AG08396 (cell line): ENCODE data around the gene CCDC107.

ENCODE experiments used
- DNase-seq: peaks from one replicate; pipeline ENCODE4 v3.0.0; 2012; ENCODE audit warnings: low spot score, mixed read lengths

The CCDC107 gene

GRCh38 chr9:35683323-35683722, 25.2 kb downstream of the CCDC107 start:
- no peak for DNase-seq

GRCh38 chr9:35684921-35685320, 26.8 kb downstream of the CCDC107 start:
- no peak for DNase-seq

- DNase-seq, result no peak
These were observed 27.4 kb downstream of the CCDC107 start for GRCh38 chr9:35685506-35685905.

GRCh38 chr9:35686222-35687203, 28.4 kb downstream of the CCDC107 start:
- DNase-seq, result peak; percentile 50

- DNase-seq, result no peak
These were observed 29.2 kb downstream of the CCDC107 start for GRCh38 chr9:35687306-35687705.

GRCh38 chr9:35687972-35688557, 30.0 kb downstream of the CCDC107 start:
- DNase-seq, result no peak

- DNase-seq, result peak; percentile 69
These were observed 30.8 kb downstream of the CCDC107 start for GRCh38 chr9:35688558-35689541.

GRCh38 chr9:35689542-35690293, 31.6 kb downstream of the CCDC107 start, which contains the start of gene TPM2:
Gene TPM2, minus strand, starts transcription at chr9:35689925. Its CDS starts 108 bp downstream, at chr9:35689817.
- peak; percentile 92 for DNase-seq

GRCh38 chr9:35690294-35690613, 32.2 kb downstream of the CCDC107 start:
- no peak for DNase-seq

GRCh38 chr9:35690614-35691333, 32.7 kb downstream of the CCDC107 start:
- DNase-seq, result peak; percentile 87

GRCh38 chr9:35691334-35691650, 33.2 kb downstream of the CCDC107 start:
- no peak for DNase-seq

- DNase-seq, result no peak
These were observed 33.7 kb downstream of the CCDC107 start for GRCh38 chr9:35691757-35692301.

GRCh38 chr9:35695943-35696401, 37.9 kb downstream of the CCDC107 start:
- no peak for DNase-seq

GRCh38 chr9:35696520-35697215, 38.6 kb downstream of the CCDC107 start:
- DNase-seq, result peak; percentile 61

- DNase-seq, result no peak
These were observed 39.4 kb downstream of the CCDC107 start for GRCh38 chr9:35697486-35697885.

- no peak for DNase-seq
These were observed 40.1 kb downstream of the CCDC107 start for GRCh38 chr9:35698231-35698630.

GRCh38 chr9:35700031-35700430, 41.9 kb downstream of the CCDC107 start:
- DNase-seq, result no peak

GRCh38 chr9:35700942-35701341, 42.9 kb downstream of the CCDC107 start:
- no peak for DNase-seq

- DNase-seq, result no peak
These were observed 44.6 kb downstream of the CCDC107 start for GRCh38 chr9:35702696-35703095.
